MM.1S (cell line): ENCODE results near the gene TMEM174.
A peak's percentile ranks its signal among the peaks of the same experiment; 100 is the strongest.

Source experiments
- DNase-seq: peaks from one replicate; pipeline ENCODE4 v3.0.0-alpha.2; 2015
- H2AFZ ChIP-seq: fragments of 300-600 bp; sonication (generic); 2 replicates; pipeline ENCODE4 v1.6.0; 2016; ENCODE audit warnings: antibody characterized with exemption, low read length
- H3F3A ChIP-seq: fragments of 300-600 bp; sonication (generic); 2 replicates; pipeline ENCODE4 v1.6.1; 2016; ENCODE audit warnings: mild to moderate bottlenecking, antibody characterized with exemption, low read length, moderate library complexity, mixed read lengths; ENCODE audit not compliant: insufficient read depth
- H3K27ac ChIP-seq: fragments of 300-600 bp; sonication (generic); 2 replicates; pipeline ENCODE4 v1.5.1; 2016; ENCODE audit warnings: mild to moderate bottlenecking, low read length
- H3K27me3 ChIP-seq: fragments of 300-600 bp; sonication (generic); replicated peaks from 2 replicates; pipeline ENCODE4 v1.6.0; 2016; ENCODE audit warnings: low read length; ENCODE audit not compliant: insufficient read depth
- H3K36me3 ChIP-seq: fragments of 300-600 bp; sonication (generic); replicated peaks from 2 replicates; pipeline ENCODE4 v1.6.1; 2016; ENCODE audit warnings: mild to moderate bottlenecking, low read length, mixed read lengths; ENCODE audit not compliant: insufficient read depth
- H3K4me1 ChIP-seq: fragments of 300-600 bp; sonication (generic); 2 replicates; pipeline ENCODE4 v1.6.1; 2016; ENCODE audit warnings: low read length, mixed read lengths
- H3K4me2 ChIP-seq: fragments of 300-600 bp; sonication (generic); 2 replicates; pipeline ENCODE4 v1.6.0; 2016; ENCODE audit warnings: low read depth, low read length
- H3K4me3 ChIP-seq: fragments of 300-600 bp; sonication (generic); 2 replicates; pipeline ENCODE4 v1.5.1; 2016; ENCODE audit warnings: low read length, mixed read lengths
- H3K79me2 ChIP-seq: fragments of 300-600 bp; sonication (generic); 2 replicates; pipeline ENCODE4 v1.6.1; 2016; ENCODE audit warnings: mixed run types, low read length, mixed read lengths
- H3K9ac ChIP-seq: fragments of 300-600 bp; sonication (generic); 2 replicates; pipeline ENCODE4 v1.6.1; 2016; ENCODE audit warnings: low read length, mixed read lengths
- H3K9me2 ChIP-seq: fragments of 300-600 bp; sonication (generic); replicated peaks from 2 replicates; pipeline ENCODE4 v1.6.1; 2016; ENCODE audit warnings: mild to moderate bottlenecking, low read length, mixed read lengths; ENCODE audit not compliant: insufficient read depth
- H3K9me3 ChIP-seq: fragments of 300-600 bp; sonication (generic); replicated peaks from 2 replicates; pipeline ENCODE4 v1.6.1; 2016; ENCODE audit warnings: mild to moderate bottlenecking, low read length, mixed read lengths; ENCODE audit not compliant: insufficient read depth
- H4K20me1 ChIP-seq: fragments of 300-600 bp; sonication (generic); 2 replicates; pipeline ENCODE4 v1.6.1; 2016; ENCODE audit warnings: mild to moderate bottlenecking, low read length, moderate library complexity, mixed read lengths; ENCODE audit not compliant: insufficient read depth
- CTCF ChIP-seq: fragments of 300-600 bp; sonication (generic); IDR thresholded peaks from 2 replicates; pipeline ENCODE4 v1.5.1; 2016; ENCODE audit warnings: antibody characterized with exemption, low read length, mixed read lengths
- EZH2 ChIP-seq: fragments of 300-600 bp; sonication (generic); optimal IDR thresholded peaks from 2 replicates; pipeline ENCODE3; 2017; ENCODE audit warnings: low read depth, mild to moderate bottlenecking, antibody characterized with exemption, low read length, mixed read lengths
- EZH2phosphoT487 ChIP-seq: fragments of 300-600 bp; sonication (generic); IDR thresholded peaks from 2 replicates; pipeline ENCODE4 v1.6.1; 2018; ENCODE audit warnings: antibody characterized with exemption, low read length

TMEM174 gene

DNA sequence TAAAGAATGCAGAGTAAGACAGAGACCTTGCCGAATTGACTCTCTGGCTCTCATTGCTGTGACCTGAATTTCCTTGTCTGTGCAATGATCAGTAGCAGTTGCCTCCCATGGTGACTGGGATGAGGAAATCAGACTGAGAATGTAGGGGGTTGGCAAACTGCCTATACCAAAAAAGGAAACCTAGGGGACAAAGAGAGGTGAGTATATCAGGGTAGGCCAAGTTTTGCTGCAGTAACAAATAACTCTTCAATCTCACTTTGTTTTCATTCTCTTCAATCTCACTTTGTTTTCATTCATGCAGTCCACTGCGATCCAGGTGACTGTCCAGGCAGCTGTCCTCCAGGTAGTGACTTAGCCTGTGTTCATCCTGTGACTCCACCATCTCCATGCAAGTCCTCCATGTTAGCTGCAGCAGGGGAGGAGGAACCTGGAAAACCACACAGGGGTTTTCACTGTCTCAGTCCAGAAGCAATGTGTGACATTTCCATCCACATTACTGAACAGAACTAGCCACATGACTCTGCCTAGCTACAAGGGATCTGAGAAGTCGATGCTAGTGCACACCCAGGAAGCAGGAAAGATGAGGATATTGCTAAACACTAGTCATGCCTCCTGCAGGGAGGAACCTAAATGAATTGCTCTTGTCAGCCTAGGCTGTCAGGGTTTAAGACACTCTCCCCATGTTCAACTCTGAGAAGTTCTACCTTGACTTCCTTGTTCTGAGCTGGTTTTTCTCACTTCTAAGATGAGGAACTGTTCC lies 26.0 kb downstream of the TMEM174 start:
- Histone ChIP-seq H3K9me3 (no peaks in the 10 kb centered on the region), H3K4me1 (no peaks in the 10 kb centered on the region), H3K36me3 (no peaks in the 10 kb centered on the region), H3K4me3 (no peak overlapping the region), H3K79me2 (no peaks in the 10 kb centered on the region), H3K27me3 (no peaks in the 10 kb centered on the region), H2AFZ (no peak overlapping the region), H3F3A (no peaks in the 10 kb centered on the region), H3K9ac (no peak overlapping the region), H4K20me1 (no peaks in the 10 kb centered on the region), H3K9me2 (no peaks in the 10 kb centered on the region), H3K4me2 (no peak overlapping the region), H3K27ac (no peak overlapping the region)
- TF ChIP-seq EZH2, result no peak
- TF ChIP-seq CTCF, result no peak
- no peak for TF ChIP-seq EZH2phosphoT487
- DNase-seq, result no peak

DNA sequence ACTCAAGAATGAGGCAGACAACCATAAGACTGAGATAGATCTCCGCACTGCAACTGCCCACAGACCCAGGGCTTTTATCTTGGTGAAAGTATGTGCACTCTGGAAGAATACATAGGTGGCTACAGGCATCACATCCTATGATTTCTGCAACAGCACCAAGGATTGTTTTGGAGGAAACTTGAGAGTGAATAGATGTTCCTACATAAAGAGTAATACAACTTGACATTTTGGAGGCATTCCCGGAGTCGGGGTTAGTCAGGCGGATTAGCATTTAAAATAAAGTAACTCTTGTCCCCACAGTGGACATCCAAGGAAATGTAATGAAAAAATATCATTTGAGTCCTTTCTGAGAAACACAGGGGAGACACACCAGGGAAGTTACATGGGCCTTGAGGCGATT lies 26.7 kb downstream of the TMEM174 start:
- H4K20me1 ChIP-seq, result no peaks in the 10 kb centered on the region
- TF ChIP-seq EZH2phosphoT487, result no peak
- no peak for TF ChIP-seq CTCF
- H3K9me2 ChIP-seq, result no peaks in the 10 kb centered on the region
- H3K9ac ChIP-seq, result no peak overlapping the region
- H2AFZ ChIP-seq, result no peak overlapping the region
- H3K4me3 ChIP-seq, result no peak overlapping the region
- no peaks in the 10 kb centered on the region for H3K9me3 ChIP-seq
- no peak overlapping the region for H3K27ac ChIP-seq
- H3K4me1 ChIP-seq, result no peaks in the 10 kb centered on the region
- no peaks in the 10 kb centered on the region for H3K36me3 ChIP-seq
- H3K79me2 ChIP-seq, result no peaks in the 10 kb centered on the region
- no peaks in the 10 kb centered on the region for H3F3A ChIP-seq
- no peaks in the 10 kb centered on the region for H3K27me3 ChIP-seq
- DNase-seq, result no peak
- no peak overlapping the region for H3K4me2 ChIP-seq

DNA sequence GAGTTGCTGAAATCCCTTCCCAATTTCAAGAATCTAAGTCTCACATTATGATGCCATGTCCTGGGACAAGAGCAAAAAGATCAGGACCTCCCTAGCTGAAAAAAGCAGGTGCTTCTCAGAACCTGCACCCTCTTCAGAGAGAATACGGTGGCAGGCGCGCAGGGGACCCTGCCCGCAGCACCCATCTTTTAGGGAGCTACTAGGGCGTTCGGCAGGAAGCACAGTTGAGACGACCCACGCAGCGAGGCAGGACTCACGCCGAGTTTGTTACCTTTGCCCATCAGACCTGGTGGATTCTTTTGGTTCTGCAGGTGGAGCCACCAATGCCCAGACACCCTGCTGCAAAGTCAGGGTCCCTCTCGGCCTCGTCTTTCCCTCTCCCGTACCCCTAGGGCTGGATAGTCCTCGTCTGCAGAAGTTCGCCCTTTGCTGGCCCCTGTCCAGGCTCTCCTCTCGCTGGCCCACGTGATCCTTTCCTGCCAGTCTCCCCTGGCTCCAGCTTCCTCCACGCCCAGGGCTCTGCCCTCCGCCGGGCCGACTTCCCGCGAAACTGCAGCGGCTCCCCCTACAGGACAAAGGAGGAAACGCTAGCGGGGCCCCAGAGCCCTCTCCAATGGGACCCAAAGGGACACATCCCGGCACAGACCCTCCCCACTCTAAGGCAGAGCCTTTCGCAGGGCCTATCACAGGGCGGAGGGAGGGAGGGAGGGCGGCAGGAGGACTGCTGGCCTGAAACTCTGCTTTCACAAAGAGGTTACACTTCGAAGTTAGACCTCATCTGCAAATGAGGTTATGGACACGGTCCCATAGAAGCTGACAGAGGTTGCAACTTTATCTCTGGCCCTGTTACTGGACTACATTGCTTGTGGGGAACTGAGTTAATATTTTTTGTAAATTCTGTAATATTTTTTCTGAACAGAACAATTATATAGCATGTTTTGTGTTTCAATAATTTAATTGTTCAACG lies 28.8 kb downstream of the TMEM174 start:
- Histone ChIP-seq H2AFZ (peak overlapping the region; percentile 64), H3K27me3 (no peaks in the 10 kb centered on the region), H3K27ac (no peak overlapping the region), H3K9me3 (no peaks in the 10 kb centered on the region), H3F3A (no peaks in the 10 kb centered on the region), H3K79me2 (no peaks in the 10 kb centered on the region), H3K4me1 (no peaks in the 10 kb centered on the region), H3K9me2 (no peaks in the 10 kb centered on the region), H3K4me2 (peak overlapping the region; percentile 64; the same call in 1 of the 2 replicates), H3K9ac (no peak overlapping the region), H4K20me1 (no peaks in the 10 kb centered on the region), H3K36me3 (no peaks in the 10 kb centered on the region), H3K4me3 (peak overlapping the region; percentile 28; the same call in 1 of the 2 replicates)
- peak; percentile 66 for DNase-seq
- TF ChIP-seq EZH2 (no peak), CTCF (peak; percentile 84)
